ENCODE data around the gene NOS1AP.
"Not testable (repeated sequence)": the region's sequence is repeated elsewhere in the genome, so short reads cannot be mapped to it uniquely, and the experiment has no call there.

Gene NOS1AP

DNA sequence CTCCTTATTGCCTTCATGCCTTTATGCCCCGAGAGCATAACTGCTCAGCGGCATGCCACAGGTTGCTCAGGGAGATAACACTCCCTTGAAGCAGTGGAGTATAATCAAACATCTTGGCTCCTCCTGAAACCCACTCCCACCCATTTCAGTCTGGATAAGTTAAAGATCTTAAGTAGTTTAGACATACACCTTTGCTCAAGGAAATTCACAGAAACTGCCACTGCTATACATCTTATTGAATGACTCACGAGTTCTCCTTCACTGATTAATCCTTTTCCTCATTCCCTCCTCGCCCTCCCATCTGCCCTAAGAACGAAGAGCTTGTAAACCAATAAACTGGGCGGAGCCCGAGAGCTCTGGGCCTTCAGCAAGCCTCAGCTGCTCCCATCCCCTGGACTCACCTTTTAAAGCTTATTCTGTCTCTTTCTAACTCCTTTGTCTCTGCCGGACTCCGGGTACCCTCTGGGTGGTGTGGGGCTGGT lies 350.0 kb downstream of the NOS1AP start:
- DNase-seq; H3K36me3 Mint-ChIP-seq (ENCODE audit: low read depth); ATAC-seq; H3K4me3 Mint-ChIP-seq; H3K4me1 Mint-ChIP-seq; H3K27ac Mint-ChIP-seq; H3K9me3 Mint-ChIP-seq: not testable (repeated sequence)
- H3K27me3 Mint-ChIP-seq = peaks cover 19% of the 10 kb centered on the region
